Measurements from ENCODE around the gene FUBP3. TPM values are rescaled to one million over a fixed set of nuclear protein-coding genes. Genes with fewer than 3 reads are reported as not detected.

The FUBP3 gene
- total RNA-seq: 10 to 100 TPM; 20.7 to 41.1 (median 36.9) TPM

GRCh38 chr9:130578865-130579737 lies at the start of gene FUBP3:
TSS of gene FUBP3 (plus strand) at chr9:130579577. CDS start at chr9:130579681, 104 bp downstream.
- H3K9me3 ChIP-seq: no peaks in the 10 kb centered on the region
- H3K36me3 ChIP-seq: no peaks in the 10 kb centered on the region
- intact Hi-C loops (cut with DNase I; ENCODE audit: low total_unique reads) (no loop called here), in situ Hi-C loops (cut with MboI; ENCODE audit: low pct_ligation_motif_present in 1 of 4, low pct_unique_long_range_greater_than_20kb in 1 of 4, low sequenced_read_pairs in 3 of 4) (no loop called here)
- H3K4me3 ChIP-seq: peak within 1 kb of the TSS; percentile 68 to 95 (median 79)
- no peaks in the 10 kb centered on the region for H3K27me3 ChIP-seq
- peaks cover 8 to 24% (median 18%) of the 10 kb centered on the region in 4 donors for H3K4me1 ChIP-seq
- DNase-seq: peak; percentile 95
- H3K27ac ChIP-seq: peak within 1 kb of the TSS; percentile 87 to 91 (median 88)
- 2% methylated on average over 54 of the region's 74 CpGs; no CpG with 5 or more reads in 1 of the 2 donors for WGBS, 2 donors (ENCODE audit: low coverage in 1 of 2)
- TF ChIP-seq POLR2AphosphoS5 (IDR thresholded peaks at IDR 0.05): peak; percentile 82 to 93 (median 93)
- TF ChIP-seq CTCF (IDR thresholded peaks at IDR 0.05): no peak
- peak; percentile 81 for TF ChIP-seq POLR2A (IDR thresholded peaks at IDR 0.05)
- no peak for TF ChIP-seq EP300 (IDR thresholded peaks at IDR 0.05; ENCODE audit: low read depth)

- Histone ChIP-seq H3K9me3 (no peaks in the 10 kb centered on the region), H3K36me3 (no peaks in the 10 kb centered on the region), H3K27ac (no peak overlapping the region), H3K4me3 (no peak overlapping the region), H3K27me3 (peaks cover 31% of the 10 kb centered on the region), H3K4me1 (peaks cover 0 to 6% (median 3%) of the 10 kb centered on the region in 4 donors)
- TF ChIP-seq EP300 (IDR thresholded peaks at IDR 0.05; ENCODE audit: low read depth) (no peak), POLR2A (IDR thresholded peaks at IDR 0.05) (no peak), CTCF (IDR thresholded peaks at IDR 0.05) (no peak), POLR2AphosphoS5 (IDR thresholded peaks at IDR 0.05) (no peak)
- WGBS, 2 donors (ENCODE audit: low coverage in 1 of 2): 28 to 66% methylated on average over 2 to 9 of the region's 9 CpGs
- no peak for DNase-seq
- in situ Hi-C loops (cut with MboI; ENCODE audit: low pct_ligation_motif_present in 1 of 4, low pct_unique_long_range_greater_than_20kb in 1 of 4, low sequenced_read_pairs in 3 of 4): no loop called here
- intact Hi-C loops (cut with DNase I; ENCODE audit: low total_unique reads): no loop called here
Observed at GRCh38 chr9:130530938-130531337, 48.4 kb upstream of the FUBP3 start.

GRCh38 chr9:130531670-130532069 lies 47.7 kb upstream of the FUBP3 start:
- H3K27me3 ChIP-seq: peaks cover 32% of the 10 kb centered on the region
- intact Hi-C loops (cut with DNase I; ENCODE audit: low total_unique reads): no loop called here
- no peak overlapping the region for H3K27ac ChIP-seq
- DNase-seq: no peak
- H3K36me3 ChIP-seq: no peaks in the 10 kb centered on the region
- WGBS, 2 donors (ENCODE audit: low coverage in 1 of 2): 100% methylated on average over 1 to 8 of the region's 8 CpGs
- H3K9me3 ChIP-seq: no peaks in the 10 kb centered on the region
- in situ Hi-C loops (cut with MboI; ENCODE audit: low pct_ligation_motif_present in 1 of 4, low pct_unique_long_range_greater_than_20kb in 1 of 4, low sequenced_read_pairs in 3 of 4): no loop called here
- H3K4me1 ChIP-seq: peaks cover 0 to 8% (median 3%) of the 10 kb centered on the region in 4 donors
- no peak overlapping the region for H3K4me3 ChIP-seq
- TF ChIP-seq POLR2AphosphoS5 (IDR thresholded peaks at IDR 0.05): no peak
- no peak for TF ChIP-seq EP300 (IDR thresholded peaks at IDR 0.05; ENCODE audit: low read depth)
- no peak for TF ChIP-seq POLR2A (IDR thresholded peaks at IDR 0.05)
- TF ChIP-seq CTCF (IDR thresholded peaks at IDR 0.05): no peak

- peaks cover 41% of the 10 kb centered on the region for H3K27me3 ChIP-seq
- DNase-seq: no peak
- no peaks in the 10 kb centered on the region for H3K9me3 ChIP-seq
- no peak overlapping the region for H3K27ac ChIP-seq
- in situ Hi-C loops (cut with MboI; ENCODE audit: low pct_ligation_motif_present in 1 of 4, low pct_unique_long_range_greater_than_20kb in 1 of 4, low sequenced_read_pairs in 3 of 4): no loop called here
- H3K4me3 ChIP-seq: no peak overlapping the region
- TF ChIP-seq POLR2AphosphoS5 (IDR thresholded peaks at IDR 0.05) (no peak), EP300 (IDR thresholded peaks at IDR 0.05; ENCODE audit: low read depth) (no peak), POLR2A (IDR thresholded peaks at IDR 0.05) (no peak)
- H3K36me3 ChIP-seq: no peaks in the 10 kb centered on the region
- 58 to 85% methylated on average over 4 to 10 of the region's 10 CpGs for WGBS, 2 donors (ENCODE audit: low coverage in 1 of 2)
- H3K4me1 ChIP-seq: peaks cover 0 to 8% (median 3%) of the 10 kb centered on the region in 4 donors
- intact Hi-C loops (cut with DNase I; ENCODE audit: low total_unique reads): no loop called here
Observed at GRCh38 chr9:130532426-130533080, 46.8 kb upstream of the FUBP3 start.
